ENCODE data around the gene SH3BP5.

The SH3BP5 gene

GRCh38 chr3:15346516-15346915, 14.1 kb upstream of the SH3BP5 start:
- DNase-seq = no peak

- DNase-seq = no peak
Measured at GRCh38 chr3:15345608-15346137, 13.3 kb upstream of the SH3BP5 start.

GRCh38 chr3:15345066-15345607, 12.8 kb upstream of the SH3BP5 start:
- no peak for DNase-seq

GRCh38 chr3:15342945-15343344, 10.6 kb upstream of the SH3BP5 start:
- no peak for DNase-seq

GRCh38 chr3:15342246-15342645, 9.9 kb upstream of the SH3BP5 start:
- DNase-seq = no peak

- no peak for DNase-seq
Measured at GRCh38 chr3:15341030-15341726, 8.8 kb upstream of the SH3BP5 start.

GRCh38 chr3:15339786-15340215, 7.4 kb upstream of the SH3BP5 start:
- no peak for DNase-seq

- no peak for DNase-seq
Measured at GRCh38 chr3:15339001-15339400, 6.6 kb upstream of the SH3BP5 start.

- no peak for DNase-seq
Measured at GRCh38 chr3:15337963-15338362, 5.6 kb upstream of the SH3BP5 start.

GRCh38 chr3:15336057-15336456, 3.7 kb upstream of the SH3BP5 start:
- no peak for DNase-seq

- DNase-seq = no peak
Measured at GRCh38 chr3:15333956-15334263, 1.5 kb upstream of the SH3BP5 start.

- no peak for DNase-seq
Measured at GRCh38 chr3:15333099-15333955, 941 bp upstream of the SH3BP5 start.

- no peak for DNase-seq
Measured at GRCh38 chr3:15331606-15332404, 581 bp downstream of the SH3BP5 start.

GRCh38 chr3:15331072-15331605, 1.2 kb downstream of the SH3BP5 start:
- DNase-seq = no peak

- no peak for DNase-seq
Measured at GRCh38 chr3:15330031-15330596, 2.3 kb downstream of the SH3BP5 start.

- DNase-seq = no peak
Measured at GRCh38 chr3:15329046-15330005, 3.1 kb downstream of the SH3BP5 start.

- no peak for DNase-seq
Measured at GRCh38 chr3:15327941-15328340, 4.4 kb downstream of the SH3BP5 start.

GRCh38 chr3:15326673-15327072, 5.7 kb downstream of the SH3BP5 start:
- no peak for DNase-seq

GRCh38 chr3:15326037-15326436, 6.3 kb downstream of the SH3BP5 start:
- no peak for DNase-seq

GRCh38 chr3:15325228-15325627, 7.2 kb downstream of the SH3BP5 start:
- no peak for DNase-seq

GRCh38 chr3:15324379-15324808, 8.0 kb downstream of the SH3BP5 start:
- DNase-seq = no peak

Measured in SW 1271 (cell line).